HG03097 (cell line): ENCODE data around the gene SKIC8.

Source experiments
- ATAC-seq: cut with Tn5 transposase; IDR thresholded peaks from one replicate; pipeline ENCODE4 v1.9.1; 2021; ENCODE audit not compliant: unreplicated experiment, low FRiP score

SKIC8 gene

DNA sequence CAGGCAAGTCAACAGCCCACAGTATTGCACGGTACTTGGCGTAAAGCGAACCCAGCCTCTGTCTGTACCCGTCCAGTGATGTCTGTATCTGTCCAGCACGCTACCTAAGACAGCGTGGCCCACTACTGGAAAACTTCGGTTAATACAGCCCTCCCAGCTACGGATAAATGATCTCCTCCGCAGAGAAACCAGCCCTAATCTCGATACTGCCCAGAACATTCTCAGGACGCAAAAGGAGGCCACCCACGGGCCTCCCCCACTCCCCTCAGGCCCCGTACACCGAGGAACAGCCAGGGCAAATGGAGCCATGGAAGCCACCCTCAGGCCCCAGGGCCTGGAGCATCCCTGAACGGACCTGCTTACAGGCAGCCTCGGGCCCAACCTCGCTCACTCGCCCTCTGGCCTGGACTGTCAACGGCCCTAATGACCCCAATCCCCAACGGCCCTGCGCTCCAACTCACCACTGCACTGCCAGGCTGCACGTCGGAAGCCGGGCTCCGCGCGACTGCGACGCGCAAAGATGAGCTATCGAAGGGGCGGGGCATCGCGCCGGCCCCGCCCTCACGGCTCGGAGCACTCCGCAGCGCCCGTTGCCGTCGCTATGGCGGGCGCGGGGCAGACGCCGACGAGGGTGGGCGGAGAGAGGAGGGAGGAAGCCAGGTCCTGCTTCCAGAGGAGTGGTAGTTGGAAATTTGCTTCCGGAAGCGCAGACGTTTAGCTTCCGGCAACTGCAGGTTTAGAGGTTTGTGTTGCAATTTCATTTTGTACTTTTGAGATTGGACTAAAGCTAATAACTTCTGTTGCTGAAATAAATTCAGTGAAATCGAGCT is at the start of gene SKIC8:
TSS of gene SKIC8 (minus strand) at position 509 of the 830 bp plus-strand sequence. CDS start 3,923 bp downstream, outside the sequence.
- ATAC-seq = peak; percentile 87

DNA sequence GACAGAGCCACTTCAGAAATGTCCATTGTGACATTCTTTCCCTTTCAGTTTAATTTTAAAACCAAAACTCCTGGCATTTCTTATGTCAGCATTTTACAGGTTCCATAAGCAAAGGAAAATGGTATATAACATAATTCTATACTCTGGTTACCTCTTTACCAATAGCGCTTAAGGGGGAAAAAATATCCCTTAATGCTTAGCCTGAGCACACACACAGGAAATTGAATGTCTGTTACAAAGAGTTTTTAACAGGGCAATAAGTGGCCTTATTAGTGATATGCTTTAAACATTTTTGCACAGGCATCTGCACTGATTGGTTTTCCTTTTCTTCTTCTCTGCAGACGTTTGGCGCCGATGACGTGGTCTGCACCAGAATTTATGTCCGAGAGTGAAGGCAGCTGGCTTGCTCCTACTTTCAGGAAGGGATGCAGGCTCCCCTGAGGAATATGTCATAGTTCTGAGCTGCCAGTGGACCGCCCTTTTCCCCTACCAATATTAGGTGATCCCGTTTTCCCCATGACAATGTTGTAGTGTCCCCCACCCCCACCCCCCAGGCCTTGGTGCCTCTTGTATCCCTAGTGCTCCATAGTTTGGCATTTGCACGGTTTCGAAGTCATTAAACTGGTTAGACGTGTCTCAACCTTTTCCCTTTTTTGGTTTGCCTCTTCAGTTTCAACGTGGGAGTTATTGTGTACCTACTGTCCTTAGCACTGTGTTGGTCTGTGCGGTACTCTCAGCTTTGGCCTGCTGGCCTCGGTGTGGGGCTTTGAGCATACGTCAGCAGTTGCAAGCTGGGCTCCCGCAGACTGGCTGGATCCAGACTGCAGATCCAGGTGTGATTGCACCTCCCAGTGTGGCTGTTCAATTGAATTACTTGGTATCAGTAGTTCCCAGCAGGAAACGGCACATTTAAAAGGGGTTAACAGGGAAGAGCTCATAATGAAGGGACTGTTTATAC is 48.5 kb upstream of the SKIC8 start:
- no peak for ATAC-seq

DNA sequence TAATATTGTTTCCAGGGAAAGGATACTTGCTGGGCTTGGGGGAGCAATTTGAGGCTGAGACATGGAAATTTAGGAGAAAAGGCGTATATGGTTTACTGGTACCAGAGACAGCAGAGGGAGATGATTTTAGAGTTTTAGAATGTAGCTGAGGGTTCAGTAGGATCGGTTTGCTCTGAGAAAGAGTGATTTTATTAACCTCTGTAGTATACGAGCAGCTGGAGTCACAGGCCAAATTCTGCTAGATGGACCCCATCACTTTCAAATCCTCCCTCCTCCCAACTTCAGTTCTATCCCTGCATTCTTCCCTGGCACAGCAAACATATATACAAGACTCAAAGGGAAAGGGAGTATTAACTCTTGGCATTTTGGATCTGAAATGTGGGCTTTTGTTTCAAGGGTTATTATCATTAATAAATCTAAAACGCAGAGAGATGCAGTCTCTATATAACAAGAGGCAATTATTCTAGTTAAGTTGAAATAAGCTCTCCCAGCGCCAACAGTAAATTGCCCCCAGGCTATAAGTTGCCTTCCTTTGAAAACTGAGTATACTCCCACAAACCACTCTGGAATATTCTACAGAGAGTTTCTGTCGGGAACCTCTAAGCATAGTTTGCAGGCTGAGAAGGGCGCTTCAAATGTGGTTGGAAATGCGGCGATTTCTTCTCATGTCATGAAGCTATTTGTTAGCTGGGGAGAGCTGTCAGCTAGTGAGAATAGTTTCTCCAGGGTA is 46.2 kb upstream of the SKIC8 start:
- no peak for ATAC-seq

DNA sequence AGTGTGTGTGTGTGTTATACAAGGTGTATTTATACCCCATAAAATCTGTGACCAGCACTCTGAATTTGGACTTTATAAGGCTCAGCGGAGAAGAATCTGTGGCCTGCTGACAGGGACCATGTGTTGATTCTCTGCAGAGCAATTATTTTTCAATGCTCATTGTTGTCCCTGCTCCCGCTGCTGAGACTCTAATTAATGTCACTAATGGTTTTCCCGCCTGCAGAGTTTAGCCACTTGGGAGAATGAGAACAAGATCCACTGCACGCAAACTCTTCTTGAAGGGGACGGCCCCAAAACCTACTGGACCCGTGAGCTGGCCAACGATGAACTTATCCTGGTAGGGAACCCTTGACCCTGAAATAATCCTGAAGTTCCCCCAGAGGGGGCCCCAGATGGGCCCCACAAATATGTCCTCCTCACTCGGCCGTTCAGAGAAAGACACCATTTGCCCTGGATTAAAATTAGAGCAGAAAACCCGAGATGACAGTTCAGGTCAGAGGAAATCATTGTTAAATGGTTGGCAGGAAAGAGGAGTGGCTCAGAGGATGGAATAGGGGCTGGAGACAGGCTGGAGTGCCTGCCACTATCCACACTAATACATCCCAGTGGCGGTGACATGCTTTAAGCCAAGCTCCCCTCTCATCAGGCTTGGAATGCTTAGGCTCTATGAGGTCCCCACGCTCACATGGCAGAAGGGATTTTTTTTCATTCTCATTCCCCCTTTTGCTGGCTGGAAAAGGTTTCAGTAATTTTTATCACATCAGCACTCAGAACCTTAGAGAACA is 44.1 kb upstream of the SKIC8 start:
- no peak for ATAC-seq

DNA sequence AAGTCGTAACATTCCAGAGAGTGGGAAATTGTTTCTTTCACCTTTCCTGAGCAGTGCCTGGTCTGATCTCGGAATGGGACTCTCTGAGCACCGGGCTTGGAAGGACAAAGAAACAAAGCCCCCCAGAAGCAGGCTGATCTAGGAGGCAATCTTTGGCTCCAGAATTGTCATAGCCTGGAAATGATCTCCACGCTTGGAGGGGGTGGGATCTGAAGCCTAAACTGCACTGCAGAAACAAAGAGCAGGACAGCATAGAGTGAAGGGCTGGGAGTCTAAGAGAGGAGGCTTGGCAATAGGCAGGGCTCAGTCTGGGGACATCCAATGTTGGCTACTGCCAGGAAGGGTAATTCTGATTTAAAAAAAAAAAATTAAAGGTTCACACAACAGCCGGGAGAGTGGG is 42.6 kb upstream of the SKIC8 start:
- no peak for ATAC-seq

DNA sequence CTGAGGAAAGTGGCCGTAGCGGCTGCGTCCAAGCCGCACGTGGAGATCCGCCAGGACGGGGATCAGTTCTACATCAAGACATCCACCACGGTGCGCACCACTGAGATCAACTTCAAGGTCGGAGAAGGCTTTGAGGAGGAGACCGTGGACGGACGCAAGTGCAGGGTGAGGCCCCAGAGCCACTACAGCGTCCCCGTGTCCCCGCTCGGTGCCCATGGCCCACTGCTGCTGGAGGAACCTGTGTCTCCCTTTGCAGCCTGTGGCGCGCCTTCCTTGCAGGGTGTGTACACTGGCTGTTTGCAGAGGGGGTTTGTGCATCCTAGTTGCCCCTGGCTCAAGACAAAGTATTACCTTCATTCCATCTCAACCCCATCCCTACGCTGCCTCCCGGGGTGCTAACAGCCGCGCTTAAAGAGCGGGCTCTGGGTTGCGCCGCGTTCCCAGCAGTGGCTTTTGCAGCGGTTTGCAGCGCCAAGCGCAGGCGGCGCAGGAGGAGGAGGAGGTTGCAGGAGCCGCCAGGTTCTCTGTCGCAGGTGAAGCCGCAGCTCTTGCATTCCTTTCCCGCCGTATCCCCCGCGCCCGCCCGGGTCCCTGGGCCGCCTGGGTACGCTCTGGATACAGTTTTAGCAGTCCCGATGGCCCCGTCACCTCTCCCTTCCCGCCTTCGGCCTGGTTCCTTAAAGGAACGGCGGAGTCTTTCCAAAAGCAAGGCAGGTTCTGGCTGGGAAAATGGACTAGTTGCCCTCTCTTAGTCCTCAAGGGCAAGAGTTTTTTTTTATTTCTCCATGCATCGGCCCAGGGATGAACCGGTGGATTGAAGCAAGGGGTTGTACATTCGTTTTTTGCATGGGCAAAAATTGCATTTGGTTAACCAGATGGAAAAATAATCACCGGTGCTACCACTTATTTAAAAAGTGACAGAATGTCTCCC is 41.9 kb upstream of the SKIC8 start:
- ATAC-seq = no peak

DNA sequence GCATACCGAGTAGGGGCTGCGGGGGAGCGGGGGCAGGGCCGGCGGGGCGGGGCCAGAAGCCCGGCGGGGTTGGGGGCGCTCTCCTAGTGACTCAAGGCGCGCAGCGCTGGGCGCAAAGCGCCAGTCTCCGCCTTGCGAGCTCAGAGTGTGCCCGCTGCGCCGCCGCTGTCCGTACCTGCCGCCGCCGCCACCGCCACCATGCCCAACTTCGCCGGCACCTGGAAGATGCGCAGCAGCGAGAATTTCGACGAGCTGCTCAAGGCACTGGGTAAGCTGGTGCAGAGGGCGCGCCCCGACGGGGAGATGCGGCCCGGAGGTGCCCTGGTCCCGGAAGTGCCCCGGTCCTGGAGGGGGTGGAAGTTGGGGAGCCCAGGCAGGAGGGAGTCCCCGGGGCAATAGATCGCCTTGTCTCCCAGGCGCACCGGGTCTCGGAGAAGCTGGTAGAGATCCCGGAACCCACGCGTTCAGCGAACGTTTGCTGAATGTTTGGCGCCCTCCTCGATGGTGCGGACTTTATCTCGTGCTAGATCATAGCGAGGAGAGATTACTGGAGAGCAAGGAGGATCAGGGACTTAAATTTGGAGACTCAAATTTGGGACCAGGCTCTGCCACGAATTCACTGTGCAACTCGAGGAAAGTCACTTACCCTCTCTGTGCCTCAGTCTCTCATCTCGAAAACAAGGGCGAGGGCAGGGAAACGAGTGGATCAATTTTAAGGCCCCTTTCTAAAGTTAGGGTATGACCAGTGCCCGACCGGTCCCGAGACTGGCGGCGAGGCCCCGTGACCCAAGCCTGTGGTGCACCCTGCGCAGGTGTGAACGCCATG is 41.0 kb upstream of the SKIC8 start, which contains the start of gene CRABP1:
TSS of gene CRABP1 (plus strand) at position 123 of the 826 bp plus-strand sequence. CDS start at position 199, 76 bp downstream.
- ATAC-seq = no peak

DNA sequence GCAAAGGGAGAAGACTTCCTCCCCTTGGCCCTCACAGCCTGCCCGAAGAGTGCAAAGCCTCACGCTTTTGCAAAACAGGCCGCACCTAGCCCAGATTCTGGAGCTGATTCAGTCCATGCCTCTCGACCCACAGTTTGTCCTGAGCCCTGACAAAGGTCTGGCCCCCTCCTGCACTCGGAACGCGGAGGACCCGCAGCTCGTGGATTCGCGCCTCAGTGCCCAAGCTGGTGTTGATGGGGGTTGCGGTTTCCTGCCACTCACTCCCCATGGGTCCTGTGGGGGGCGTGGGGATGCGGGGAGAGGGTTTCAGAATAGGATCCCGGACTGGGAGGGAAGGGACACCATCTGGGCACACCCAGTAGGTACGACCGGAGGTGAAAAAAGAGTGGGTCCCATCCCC is 40.1 kb upstream of the SKIC8 start:
- no peak for ATAC-seq

DNA sequence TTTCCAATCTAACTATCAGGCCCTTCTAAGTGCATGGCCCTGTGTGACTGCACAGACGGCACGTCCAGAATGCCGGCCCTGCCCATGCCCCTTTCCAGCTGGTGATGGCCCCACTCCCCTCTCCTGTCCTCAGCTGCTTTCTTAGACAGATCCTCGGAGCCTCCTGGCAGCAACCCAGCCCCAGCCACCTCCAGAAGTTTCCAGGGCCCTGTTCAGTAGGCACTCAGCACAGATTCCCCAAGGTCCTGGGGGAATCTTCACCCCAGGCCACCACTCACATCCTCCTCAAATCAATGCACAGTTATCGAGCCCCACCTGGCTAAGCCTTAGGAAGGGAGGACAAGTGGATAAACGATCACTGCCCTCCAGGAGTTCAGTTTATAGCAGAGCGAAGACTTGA is 39.4 kb upstream of the SKIC8 start:
- ATAC-seq = no peak

DNA sequence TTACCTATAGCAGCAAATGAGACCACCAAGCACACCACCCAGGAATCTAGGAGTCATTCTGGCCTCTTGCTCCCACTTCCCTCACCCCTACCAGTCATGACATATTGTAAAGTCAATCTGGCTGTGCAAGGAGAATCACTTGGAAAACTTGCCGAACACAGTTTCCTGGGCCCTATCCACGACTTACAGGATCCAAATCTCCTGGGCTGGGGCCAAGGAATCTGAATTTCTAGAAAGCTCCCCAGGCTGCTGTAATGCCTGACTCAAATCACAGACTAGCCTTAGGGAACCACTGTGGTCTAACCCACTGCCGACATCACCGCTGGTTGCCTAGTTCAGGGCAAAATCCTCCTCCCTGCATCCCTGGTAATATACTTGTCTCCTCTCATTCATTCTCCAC is 36.6 kb upstream of the SKIC8 start:
- ATAC-seq = no peak

DNA sequence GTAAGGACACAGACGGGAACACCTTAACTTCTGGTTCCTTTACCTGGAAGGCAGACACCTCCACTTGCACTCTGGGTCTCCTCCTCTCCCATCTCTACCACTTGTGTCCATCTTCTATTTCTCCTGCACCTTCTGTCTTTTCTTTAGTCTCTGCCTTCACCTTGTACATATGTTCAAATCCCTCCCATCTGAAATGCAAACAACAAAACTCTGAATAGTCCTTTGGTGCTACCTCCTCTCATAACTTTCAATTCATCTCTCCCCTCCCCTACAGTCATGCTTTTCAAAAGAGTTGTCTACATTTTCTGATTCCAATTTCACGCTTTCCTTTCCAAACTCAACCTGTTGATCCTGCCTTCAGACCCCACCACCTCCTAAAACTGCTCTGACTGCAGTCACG is 35.4 kb upstream of the SKIC8 start:
- ATAC-seq = no peak

DNA sequence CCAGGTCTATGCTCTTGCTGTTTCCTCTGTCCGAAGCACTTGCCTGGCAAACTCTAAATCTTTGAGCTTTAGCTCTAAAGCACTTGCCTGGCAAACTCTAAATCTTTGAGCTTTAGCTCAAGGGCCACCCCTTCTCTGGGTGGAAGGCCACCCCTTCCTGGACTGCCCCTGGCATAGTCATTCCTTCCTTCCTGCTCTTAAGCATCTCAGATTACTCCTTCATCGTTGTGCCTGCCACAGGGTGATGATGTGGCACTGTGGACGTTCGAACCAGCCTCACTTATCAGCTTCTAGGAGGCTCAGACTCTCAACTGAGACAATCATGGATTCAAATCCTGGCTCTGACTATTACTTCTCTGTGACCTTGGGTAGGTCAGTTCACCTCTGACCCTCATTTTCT is 30.2 kb upstream of the SKIC8 start:
- ATAC-seq = no peak

DNA sequence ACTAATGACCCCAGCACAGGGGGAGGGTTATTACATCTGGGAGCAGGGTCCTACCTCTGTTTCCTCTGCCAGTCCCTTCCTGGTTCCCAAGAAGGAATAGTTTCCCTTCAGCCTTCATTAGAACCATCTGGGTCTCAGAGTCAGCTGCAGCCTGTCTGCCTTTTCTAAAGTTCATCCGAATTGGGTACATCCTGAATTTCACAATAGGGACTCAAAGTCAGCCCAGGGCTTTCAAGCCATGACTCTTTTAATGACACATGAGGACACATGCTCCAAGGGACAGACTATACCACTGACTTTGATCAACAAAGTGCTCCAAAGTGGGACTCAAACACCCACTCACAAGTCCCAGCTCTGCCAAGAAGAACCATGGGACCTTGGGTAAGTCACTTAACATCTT is 28.1 kb upstream of the SKIC8 start:
- no peak for ATAC-seq

DNA sequence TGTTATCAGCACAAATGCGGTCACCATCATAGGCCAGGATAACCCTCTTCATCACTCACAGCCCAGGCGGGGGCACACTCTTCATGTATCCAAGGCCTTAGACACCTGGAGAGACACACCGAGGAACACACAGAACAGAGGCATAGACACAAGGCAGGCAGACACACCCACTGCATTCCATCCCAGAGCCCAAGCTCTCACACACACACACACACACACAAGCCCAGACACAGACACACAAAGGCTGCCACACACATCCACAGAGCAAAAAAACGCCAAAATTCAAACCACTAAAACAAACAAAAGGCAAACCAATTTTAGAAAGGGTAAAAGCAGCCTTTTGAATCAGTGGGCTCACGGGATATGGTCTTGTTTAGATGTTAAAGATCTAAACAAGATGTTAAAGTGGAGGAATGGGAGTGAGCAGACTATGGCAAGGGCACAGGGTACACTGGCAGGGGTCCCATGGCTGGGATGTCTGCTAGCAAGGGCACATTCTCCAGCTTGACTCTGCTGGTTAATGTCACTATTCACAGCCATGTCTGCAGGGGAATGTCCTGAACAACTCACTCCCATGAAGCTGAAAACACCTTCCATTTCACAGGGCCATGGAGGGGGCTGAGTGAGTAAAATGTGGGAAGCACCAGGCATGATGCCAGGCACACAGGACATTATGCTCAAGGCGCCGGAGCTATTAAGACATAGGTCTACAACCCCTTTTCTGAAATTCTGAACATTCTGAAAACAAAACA is 25.9 kb upstream of the SKIC8 start:
- ATAC-seq = no peak

DNA sequence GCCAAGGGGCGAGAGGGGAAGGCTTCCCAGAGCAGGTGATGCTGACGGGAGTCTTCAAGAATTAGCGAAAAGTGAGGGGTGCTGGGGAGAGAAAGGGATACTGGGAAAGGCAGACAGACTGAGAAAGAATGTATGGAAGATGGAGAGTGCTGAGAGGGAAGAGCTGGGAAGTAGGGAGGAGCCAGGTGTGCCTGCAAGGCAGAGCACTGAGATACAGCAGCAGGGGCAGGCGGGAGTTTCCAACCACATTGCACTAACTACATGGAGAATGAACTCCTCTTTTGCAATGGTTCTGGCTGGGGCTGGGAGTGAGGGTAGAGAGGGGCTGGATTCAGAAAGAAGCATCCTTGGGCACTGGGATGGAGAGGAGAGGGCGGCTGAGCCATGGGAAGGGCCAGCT is 24.7 kb upstream of the SKIC8 start:
- no peak for ATAC-seq

DNA sequence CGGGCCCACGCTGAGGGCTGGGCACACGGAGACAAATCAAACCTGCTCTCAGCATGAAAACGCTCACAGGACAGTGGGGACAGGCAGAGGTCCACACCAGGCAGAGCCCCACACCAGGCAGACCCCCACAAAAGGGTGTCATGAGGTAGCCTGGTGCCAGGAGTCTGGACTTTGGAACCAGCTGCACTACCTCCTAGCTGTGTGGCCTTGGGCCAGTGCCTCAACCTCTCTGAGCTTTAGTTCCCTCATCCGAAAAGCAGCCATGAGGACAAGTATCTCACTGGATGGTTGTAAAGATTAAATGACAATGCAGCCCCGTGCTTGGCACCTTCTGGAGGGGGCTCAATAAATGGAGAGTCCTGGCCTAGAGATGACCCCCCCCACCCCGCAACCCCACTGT is 24.3 kb upstream of the SKIC8 start:
- ATAC-seq = no peak

DNA sequence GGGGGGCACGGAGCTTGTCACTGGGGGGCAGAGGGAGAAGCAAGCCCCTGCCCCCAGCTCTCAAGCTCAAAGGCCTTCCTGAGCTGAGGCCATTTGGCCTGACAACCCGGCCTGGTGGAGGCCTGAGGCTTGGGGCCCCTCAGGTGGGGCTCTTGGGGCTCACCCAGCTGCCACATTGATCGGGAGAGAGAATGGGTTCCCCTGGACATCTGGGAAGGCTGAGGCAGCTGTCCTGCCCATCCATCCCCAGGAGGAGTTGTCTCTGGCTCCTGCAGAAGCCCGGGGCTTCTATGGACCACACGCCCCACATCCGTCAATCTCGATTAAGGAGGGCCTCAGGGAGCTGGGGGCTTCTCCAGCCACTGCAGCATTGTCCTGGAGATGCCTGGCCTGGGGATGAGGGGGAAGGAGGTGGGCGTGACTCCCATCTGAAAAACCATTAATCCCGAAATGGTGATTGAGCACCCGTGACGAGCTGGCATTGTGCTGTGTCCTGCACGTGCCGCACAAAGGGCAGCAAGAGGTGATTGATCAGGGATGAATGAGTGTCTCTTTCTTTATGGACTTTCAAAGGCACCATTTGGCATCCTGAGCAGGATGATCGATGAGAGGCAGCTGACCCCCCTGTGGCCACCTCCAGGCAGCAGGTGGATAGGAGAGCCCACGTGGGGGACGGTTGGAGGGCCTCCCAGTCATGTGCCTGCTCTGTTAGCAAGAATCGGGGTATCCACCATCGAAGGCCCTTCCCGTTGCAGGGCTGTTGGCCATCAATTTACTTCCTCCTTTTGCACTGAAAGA is 23.5 kb upstream of the SKIC8 start:
- no peak for ATAC-seq
